Testis (tissue), 3 donors: ENCODE data around the gene THPO. TPM values are rescaled to one million over a fixed set of nuclear protein-coding genes. Genes with fewer than 3 reads are reported as not detected.

Source experiments
- DNase-seq: peaks from one replicate; pipeline ENCODE4 v3.0.0-alpha.2; 2019
- H3K27ac ChIP-seq, 2 donors: fragments of 200-600 bp; sonication (generic); one replicate each; pipeline ENCODE4 v1.5.1; 2019
- H3K27me3 ChIP-seq: fragments of 200-600 bp; sonication (generic); one replicate; pipeline ENCODE4 v1.5.1; 2019
- H3K36me3 ChIP-seq: fragments of 200-600 bp; sonication (generic); one replicate; pipeline ENCODE4 v1.5.1; 2017; ENCODE audit warnings: low read depth; ENCODE audit errors: missing control alignments
- H3K4me1 ChIP-seq: fragments of 200-600 bp; sonication (generic); one replicate; pipeline ENCODE4 v1.5.1; 2019
- H3K4me3 ChIP-seq, 2 donors: fragments of 200-600 bp; sonication (generic); one replicate each; pipeline ENCODE4 v1.5.1; 2017 to 2019
- H3K9me3 ChIP-seq: fragments of 200-600 bp; sonication (generic); one replicate; pipeline ENCODE4 v1.5.1; 2017
- CTCF ChIP-seq, 3 experiments: fragments of 450-650 bp in 2 of 3; fragments of 200-600 bp in 1 of 3; sonication (generic) in 1 of 3; IDR thresholded peaks; one replicate each; pipeline ENCODE4 v1.5.1; 2016 to 2019; ENCODE audit warnings: antibody characterized with exemption in 3 of 3, mild to moderate bottlenecking in 2 of 3, moderate library complexity in 1 of 3
- POLR2A ChIP-seq: fragments of 450-650 bp; IDR thresholded peaks from one replicate; pipeline ENCODE4 v1.6.1; 2017; ENCODE audit warnings: antibody characterized with exemption, mild to moderate bottlenecking, moderate library complexity
- WGBS, 2 donors: methylation state at CpG; one replicate each; pipeline ENCODE4 v1.1.5; 2018; 5-methylcytosine and 5-hydroxymethylcytosine counted together
- intact Hi-C: fragments of 100-400 bp; cut with DNase I; formaldehyde crosslinking; loops from one replicate; pipeline ENCODE4 v1.15.1; 2023; ENCODE audit warnings: low total_unique reads
- polyA plus RNA-seq: library from polyadenylated mRNA; stranded (reverse); fragments of 350-450 nt; fragmentation: Illumina TruSeq; extraction: RNeasy Lipid Tissue Mini Kit (QIAGEN cat#74804); gene quantifications from one replicate; pipeline ENCODE4 v1.2.3, GENCODE V29; 2014; ENCODE audit warnings: low read depth, low replicate concordance; ENCODE audit not compliant: insufficient read depth
- total RNA-seq, 2 donors: library from RNA; depleted of rRNA; stranded (reverse); fragments of >200 nt; gene quantifications; one replicate each; pipeline ENCODE4 v1.2.3, GENCODE V29; 2016

THPO gene
- total and polyA plus RNA-seq, 3 donors from 2014 or later: 0.71 to 7.6 (median 0.93) TPM

- intact Hi-C loops: no loop called here
- Histone ChIP-seq H3K4me1 (peaks cover 64% of the 10 kb centered on the region), H3K4me3 (no peak overlapping the region), H3K36me3 (no peaks in the 10 kb centered on the region), H3K9me3 (no peaks in the 10 kb centered on the region), H3K27me3 (no peaks in the 10 kb centered on the region), H3K27ac (peak overlapping the region; percentile 15 to 68)
- DNase-seq: no peak
- no peak for TF ChIP-seq POLR2A
- TF ChIP-seq CTCF (IDR thresholded peaks at IDR 0.05): no peak
- WGBS, 2 donors: 91 to 92% methylated on average over 15 to 20 of the region's 20 CpGs
Observed at GRCh38 chr3:184346480-184347190, 31.4 kb downstream of the THPO start.

- no peaks in the 10 kb centered on the region for H3K9me3 ChIP-seq
- H3K36me3 ChIP-seq: no peaks in the 10 kb centered on the region
- TF ChIP-seq CTCF (IDR thresholded peaks at IDR 0.05): peak; percentile 18 to 50 (median 47)
- no peak for TF ChIP-seq POLR2A
- no peaks in the 10 kb centered on the region for H3K27me3 ChIP-seq
- H3K4me3 ChIP-seq: no peak overlapping the region
- intact Hi-C loops: no loop called here
- peak; percentile 92 for DNase-seq
- H3K27ac ChIP-seq: peak overlapping the region; percentile 15 to 68
- H3K4me1 ChIP-seq: peaks cover 53% of the 10 kb centered on the region
- 47 to 65% methylated on average over 14 of the region's 14 CpGs for WGBS, 2 donors
Observed at GRCh38 chr3:184345317-184346144, 32.5 kb downstream of the THPO start.

GRCh38 chr3:184344579-184345316 lies 33.3 kb downstream of the THPO start:
- Histone ChIP-seq H3K4me1 (peaks cover 46% of the 10 kb centered on the region), H3K4me3 (no peak overlapping the region), H3K27ac (peak overlapping the region; percentile 15 to 68), H3K36me3 (no peaks in the 10 kb centered on the region), H3K27me3 (no peaks in the 10 kb centered on the region), H3K9me3 (no peaks in the 10 kb centered on the region)
- no peak for TF ChIP-seq CTCF (IDR thresholded peaks at IDR 0.05)
- TF ChIP-seq POLR2A: no peak
- intact Hi-C loops: no loop called here
- WGBS, 2 donors: 75 to 85% methylated on average over 11 to 24 of the region's 24 CpGs
- DNase-seq: no peak

GRCh38 chr3:184343200-184343876 lies 34.7 kb downstream of the THPO start:
- Histone ChIP-seq H3K4me3 (no peak overlapping the region), H3K9me3 (no peaks in the 10 kb centered on the region), H3K4me1 (peaks cover 40% of the 10 kb centered on the region), H3K36me3 (no peaks in the 10 kb centered on the region), H3K27me3 (no peaks in the 10 kb centered on the region), H3K27ac (no peak overlapping the region)
- intact Hi-C loops: no loop called here
- WGBS, 2 donors: 54 to 58% methylated on average over 5 of the region's 5 CpGs
- DNase-seq: no peak
- no peak for TF ChIP-seq CTCF (IDR thresholded peaks at IDR 0.05)
- no peak for TF ChIP-seq POLR2A
